ENCODE data around the gene IGF2R. TPM values are rescaled to one million over a fixed set of nuclear protein-coding genes. Genes with fewer than 3 reads are reported as not detected.

The IGF2R gene
- total RNA-seq, 1 donor from 2014 or later, result 73.4 TPM

- H3K4me1 ChIP-seq, result peaks cover 94% of the 10 kb centered on the region
- H3K27ac ChIP-seq, result peak overlapping the region; percentile 67
- intact Hi-C loops (cut with DNase I), result loop anchor here (10.0 kb wide), 1 partner anchor 53 kb away; no protein-coding TSS in a partner anchor
- no peaks in the 10 kb centered on the region for H3K9me3 ChIP-seq
- no peaks in the 10 kb centered on the region for H3K27me3 ChIP-seq
- peak overlapping the region; percentile 3 to 10 for H3K4me3 ChIP-seq
- TF ChIP-seq POLR2AphosphoS5 (IDR thresholded peaks at IDR 0.05; ENCODE audit: insufficient read depth in 1 of 2, low read depth in 1 of 2), result peak in 1 of 2 donors; percentile 70
- no peak for TF ChIP-seq POLR2A (IDR thresholded peaks at IDR 0.05)
- no peaks in the 10 kb centered on the region for H3K36me3 ChIP-seq
- DNase-seq (ENCODE audit: extremely low spot score in 2 of 2), result no peak
These were observed 12.7 kb downstream of the IGF2R start for GRCh38 chr6:159981403-159982245.

DNA sequence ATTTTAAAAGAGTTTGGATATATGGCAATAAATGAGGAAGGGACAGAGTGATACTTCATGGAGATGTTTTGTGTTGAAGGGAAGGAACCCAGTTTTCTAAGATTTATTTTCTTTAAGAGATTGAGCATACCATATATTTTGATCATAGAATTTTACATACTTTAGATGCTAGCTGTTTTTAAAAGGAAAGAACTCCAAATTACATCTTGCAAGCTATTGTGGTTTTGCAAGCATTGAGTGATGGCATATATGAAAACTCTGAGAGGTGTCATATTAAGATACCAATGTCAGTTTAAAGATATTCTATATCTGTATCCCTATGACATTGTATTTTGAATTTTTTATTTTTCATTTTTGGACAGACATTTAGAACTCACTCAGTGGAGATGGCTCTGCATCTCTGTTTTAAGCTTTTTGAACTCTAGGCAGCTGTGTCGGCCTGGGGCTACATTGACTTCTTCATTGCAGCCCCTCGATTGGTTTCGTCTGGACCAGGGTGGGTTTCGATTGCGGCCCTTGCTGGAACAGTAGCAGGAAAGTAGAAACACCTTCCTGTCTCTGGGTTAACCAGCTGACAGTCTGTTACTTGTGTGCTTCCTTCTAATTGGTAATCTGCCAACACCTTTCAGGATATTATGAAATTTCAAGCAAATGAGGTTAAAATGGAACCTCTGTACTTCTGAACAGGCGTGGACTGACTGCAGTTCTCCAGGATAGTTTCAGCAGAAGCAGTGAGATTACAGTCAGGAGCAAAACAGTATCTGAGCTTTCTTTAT is 14.0 kb downstream of the IGF2R start:
- Histone ChIP-seq H3K27me3 (no peaks in the 10 kb centered on the region), H3K27ac (peak overlapping the region; percentile 67), H3K4me1 (peaks cover 92% of the 10 kb centered on the region), H3K36me3 (no peaks in the 10 kb centered on the region), H3K4me3 (no peak overlapping the region), H3K9me3 (no peaks in the 10 kb centered on the region)
- TF ChIP-seq, protein P1, sequence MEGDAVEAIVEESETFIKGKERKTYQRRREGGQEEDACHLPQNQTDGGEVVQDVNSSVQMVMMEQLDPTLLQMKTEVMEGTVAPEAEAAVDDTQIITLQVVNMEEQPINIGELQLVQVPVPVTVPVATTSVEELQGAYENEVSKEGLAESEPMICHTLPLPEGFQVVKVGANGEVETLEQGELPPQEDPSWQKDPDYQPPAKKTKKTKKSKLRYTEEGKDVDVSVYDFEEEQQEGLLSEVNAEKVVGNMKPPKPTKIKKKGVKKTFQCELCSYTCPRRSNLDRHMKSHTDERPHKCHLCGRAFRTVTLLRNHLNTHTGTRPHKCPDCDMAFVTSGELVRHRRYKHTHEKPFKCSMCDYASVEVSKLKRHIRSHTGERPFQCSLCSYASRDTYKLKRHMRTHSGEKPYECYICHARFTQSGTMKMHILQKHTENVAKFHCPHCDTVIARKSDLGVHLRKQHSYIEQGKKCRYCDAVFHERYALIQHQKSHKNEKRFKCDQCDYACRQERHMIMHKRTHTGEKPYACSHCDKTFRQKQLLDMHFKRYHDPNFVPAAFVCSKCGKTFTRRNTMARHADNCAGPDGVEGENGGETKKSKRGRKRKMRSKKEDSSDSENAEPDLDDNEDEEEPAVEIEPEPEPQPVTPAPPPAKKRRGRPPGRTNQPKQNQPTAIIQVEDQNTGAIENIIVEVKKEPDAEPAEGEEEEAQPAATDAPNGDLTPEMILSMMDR (IDR thresholded peaks at IDR 0.05), result no peak
- TF ChIP-seq POLR2AphosphoS5 (IDR thresholded peaks at IDR 0.05; ENCODE audit: insufficient read depth in 1 of 2, low read depth in 1 of 2) (no peak), POLR2A (IDR thresholded peaks at IDR 0.05) (no peak)
- no peak for DNase-seq (ENCODE audit: extremely low spot score in 2 of 2)
- intact Hi-C loops (cut with DNase I), result loop anchor here (10.0 kb wide), 1 partner anchor 52 kb away; no protein-coding TSS in a partner anchor

DNA sequence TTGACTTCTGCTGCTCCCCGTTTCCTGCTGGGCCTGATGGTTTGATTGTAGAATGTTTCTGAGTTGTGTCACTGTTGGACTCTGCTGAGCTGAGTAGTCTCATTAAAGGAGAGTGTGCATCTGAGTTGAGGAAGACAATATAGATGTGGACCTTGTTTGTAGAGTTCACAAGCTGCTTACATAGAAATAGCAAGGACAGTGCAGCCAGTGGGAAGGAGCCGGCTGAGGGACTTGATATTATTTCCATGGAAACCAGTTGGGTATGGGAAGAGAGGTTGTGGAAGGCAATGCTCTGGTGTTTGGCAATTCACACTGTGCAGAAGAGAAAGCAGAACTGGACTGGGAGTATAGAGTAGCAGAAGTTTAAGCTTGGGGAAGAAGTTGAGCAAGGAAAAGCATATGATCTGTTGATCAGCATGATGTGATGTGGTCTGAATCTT is 14.8 kb downstream of the IGF2R start:
- no peak for DNase-seq (ENCODE audit: extremely low spot score in 2 of 2)
- Histone ChIP-seq H3K36me3 (no peaks in the 10 kb centered on the region), H3K27ac (peak overlapping the region; percentile 22), H3K9me3 (no peaks in the 10 kb centered on the region), H3K4me3 (no peak overlapping the region), H3K27me3 (no peaks in the 10 kb centered on the region), H3K4me1 (peaks cover 91% of the 10 kb centered on the region)
- intact Hi-C loops (cut with DNase I), result loop anchor here (10.0 kb wide), 1 partner anchor 51 kb away; no protein-coding TSS in a partner anchor
- TF ChIP-seq, protein P1 (IDR thresholded peaks at IDR 0.05), result no peak
- TF ChIP-seq POLR2AphosphoS5 (IDR thresholded peaks at IDR 0.05; ENCODE audit: insufficient read depth in 1 of 2, low read depth in 1 of 2) (no peak), POLR2A (IDR thresholded peaks at IDR 0.05) (no peak)

- Histone ChIP-seq H3K4me3 (no peak overlapping the region), H3K36me3 (no peaks in the 10 kb centered on the region), H3K27ac (no peak overlapping the region), H3K4me1 (peaks cover 91% of the 10 kb centered on the region), H3K9me3 (no peaks in the 10 kb centered on the region), H3K27me3 (no peaks in the 10 kb centered on the region)
- no peak for TF ChIP-seq POLR2AphosphoS5 (IDR thresholded peaks at IDR 0.05; ENCODE audit: insufficient read depth in 1 of 2, low read depth in 1 of 2)
- TF ChIP-seq POLR2A (IDR thresholded peaks at IDR 0.05), result no peak
- TF ChIP-seq, protein P1 (IDR thresholded peaks at IDR 0.05), result no peak
- no peak for DNase-seq (ENCODE audit: extremely low spot score in 2 of 2)
- intact Hi-C loops (cut with DNase I), result loop anchor here (10.0 kb wide), 1 partner anchor 50 kb away; no protein-coding TSS in a partner anchor
These were observed 15.4 kb downstream of the IGF2R start for GRCh38 chr6:159984268-159984786.

GRCh38 chr6:159985296-159985945 is 16.5 kb downstream of the IGF2R start:
- H3K9me3 ChIP-seq, result no peaks in the 10 kb centered on the region
- no peaks in the 10 kb centered on the region for H3K27me3 ChIP-seq
- H3K27ac ChIP-seq, result peak overlapping the region; percentile 0
- DNase-seq (ENCODE audit: extremely low spot score in 2 of 2), result no peak
- TF ChIP-seq POLR2AphosphoS5 (IDR thresholded peaks at IDR 0.05; ENCODE audit: insufficient read depth in 1 of 2, low read depth in 1 of 2) (no peak), POLR2A (IDR thresholded peaks at IDR 0.05) (no peak)
- TF ChIP-seq, protein P1 (IDR thresholded peaks at IDR 0.05), result no peak
- H3K4me3 ChIP-seq, result no peak overlapping the region
- no peaks in the 10 kb centered on the region for H3K36me3 ChIP-seq
- intact Hi-C loops (cut with DNase I), result loop anchor here (10.0 kb wide), 1 partner anchor 49 kb away; no protein-coding TSS in a partner anchor
- peaks cover 92% of the 10 kb centered on the region for H3K4me1 ChIP-seq

Measured in vagina (tissue), 2 donors.